ENCODE measurements around the gene RBM19. TPM values are rescaled to one million over a fixed set of nuclear protein-coding genes. Genes with fewer than 3 reads are reported as not detected.

Gene RBM19
- total and polyA plus RNA-seq, 7 experiments from 2014 or later: 10.8 to 108 (median 59.0) TPM

DNA sequence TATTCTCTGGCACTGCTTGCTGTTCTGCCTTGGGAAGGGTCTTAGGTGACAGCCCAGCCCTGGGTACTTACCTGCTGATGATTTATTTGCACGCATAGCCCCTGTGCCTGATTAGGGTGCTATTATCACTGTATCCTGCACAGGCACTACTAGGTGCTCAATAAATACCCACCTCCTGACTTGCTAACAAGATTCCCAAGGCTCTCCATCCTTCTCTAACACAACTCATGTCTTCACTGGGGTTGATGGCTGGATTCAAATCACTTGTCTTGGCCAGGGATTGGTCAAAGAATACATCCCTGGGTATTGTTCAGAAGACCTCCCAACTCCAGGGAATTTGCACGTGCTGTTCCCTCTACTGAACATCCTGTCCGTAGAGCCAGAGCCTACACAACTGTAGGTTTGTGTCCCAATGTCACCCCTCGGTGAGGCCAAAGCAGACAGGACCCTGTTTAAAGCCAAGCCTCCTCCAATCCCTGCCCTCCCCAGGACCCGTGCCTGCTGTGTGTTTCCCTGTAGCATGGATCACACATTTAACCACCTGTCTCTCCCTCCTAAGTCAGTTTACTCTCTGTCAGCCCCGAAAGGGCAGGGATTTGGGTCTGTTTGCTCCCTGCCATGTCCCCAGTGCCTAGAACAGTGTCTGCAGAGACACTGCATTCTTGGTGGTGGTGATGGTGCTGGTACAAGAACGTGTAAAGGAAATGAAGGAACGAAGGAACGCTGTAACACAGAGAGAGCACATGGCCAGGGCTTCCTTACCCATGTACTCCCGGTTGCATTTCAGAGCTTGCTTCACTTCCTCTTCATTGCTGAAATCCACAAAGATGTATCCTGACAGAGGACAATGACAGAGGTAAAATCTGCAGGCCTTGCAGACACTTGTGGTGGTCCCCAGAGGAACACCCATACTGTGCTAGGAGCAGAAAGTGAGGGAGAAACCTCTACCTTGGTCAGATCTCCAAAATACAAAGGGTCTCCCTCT lies 16.5 kb downstream of the RBM19 start:
- CTCF ChIA-PET: no interaction called here
- H3K9me3 ChIP-seq (ENCODE audit: control insufficient read depth in 2 of 3, low read length in 3 of 3): no peaks in the 10 kb centered on the region
- Mint-ChIP-seq H3K27ac (peak overlapping the region in 1 of 9 donors; percentile 77), H3K9me3 (no peaks in the 10 kb centered on the region), H3K4me1 (no peaks in the 10 kb centered on the region), H3K4me3 (no peak overlapping the region), H3K36me3 (peaks cover 12 to 85% (median 27%) of the 10 kb centered on the region in 5 donors), H3K27me3 (no peaks in the 10 kb centered on the region)
- no peaks in the 10 kb centered on the region for H3K4me1 ChIP-seq (ENCODE audit: control insufficient read depth in 2 of 2, insufficient read depth in 2 of 2, low read length in 2 of 2)
- H3K27me3 ChIP-seq (ENCODE audit: control insufficient read depth in 2 of 2, insufficient read depth in 2 of 2, low read length in 2 of 2): no peaks in the 10 kb centered on the region
- ATAC-seq (no peak), DNase-seq (no peak)
- peaks cover 5 to 94% (median 22%) of the 10 kb centered on the region in 3 experiments for H3K36me3 ChIP-seq (ENCODE audit: control insufficient read depth in 2 of 3, insufficient read depth in 3 of 3, low read length in 3 of 3)
- intact Hi-C loops (cut with micrococcal nuclease): no loop called here
- POLR2A ChIA-PET: no interaction called here
- no peak overlapping the region for H3K27ac ChIP-seq (ENCODE audit: low read depth, low read length)
- no peak overlapping the region for H3K4me3 ChIP-seq (ENCODE audit: low read length)

DNA sequence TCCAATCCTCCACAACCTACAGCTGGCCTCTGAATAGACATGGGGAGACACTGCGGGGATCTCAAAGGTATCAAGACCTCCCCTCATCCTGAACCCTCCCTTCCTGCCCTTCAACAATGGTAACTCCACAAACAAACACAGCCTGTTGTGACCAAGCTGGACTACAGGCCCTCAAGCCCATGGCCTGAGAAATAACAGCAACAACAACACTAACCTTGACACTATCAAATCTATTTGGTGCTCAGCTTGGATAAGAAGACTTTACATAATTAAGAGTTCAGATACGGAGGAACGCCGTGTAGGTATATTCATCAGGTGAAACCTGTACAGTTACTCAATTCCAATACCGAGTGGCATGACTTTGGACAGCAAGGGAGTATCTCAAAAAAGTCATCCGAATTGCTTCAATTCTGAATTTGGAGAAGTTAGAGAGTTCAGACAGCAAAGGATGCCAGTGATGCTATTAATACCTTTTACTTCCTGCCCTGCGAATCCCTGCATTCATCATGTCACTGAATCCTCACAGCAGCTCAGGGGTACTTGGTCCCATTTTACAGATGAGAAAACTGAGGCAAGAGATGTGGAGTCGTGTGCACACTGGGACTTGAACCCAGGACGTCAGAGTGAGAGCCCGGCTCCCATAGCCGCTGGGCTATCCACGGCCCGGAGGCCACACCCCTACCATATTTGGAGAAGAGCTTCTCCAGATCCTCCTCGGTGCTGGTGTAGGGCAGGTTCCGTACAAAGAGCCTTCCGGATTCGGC lies 17.8 kb downstream of the RBM19 start:
- peaks cover 12 to 78% (median 28%) of the 10 kb centered on the region in 5 donors for H3K36me3 Mint-ChIP-seq
- Histone ChIP-seq H3K36me3 (ENCODE audit: control insufficient read depth in 2 of 3, insufficient read depth in 3 of 3, low read length in 3 of 3) (peaks cover 5 to 91% (median 22%) of the 10 kb centered on the region in 3 experiments), H3K27me3 (ENCODE audit: control insufficient read depth in 2 of 2, insufficient read depth in 2 of 2, low read length in 2 of 2) (no peaks in the 10 kb centered on the region), H3K4me3 (ENCODE audit: low read length) (no peak overlapping the region), H3K27ac (ENCODE audit: low read depth, low read length) (no peak overlapping the region), H3K9me3 (ENCODE audit: control insufficient read depth in 2 of 3, low read length in 3 of 3) (no peaks in the 10 kb centered on the region), H3K4me1 (ENCODE audit: control insufficient read depth in 2 of 2, insufficient read depth in 2 of 2, low read length in 2 of 2) (no peaks in the 10 kb centered on the region)
- ATAC-seq: no peak
- ChIA-PET CTCF (no interaction called here), POLR2A (no interaction called here)
- H3K4me3 Mint-ChIP-seq: no peak overlapping the region
- no peak for DNase-seq
- no peaks in the 10 kb centered on the region for H3K4me1 Mint-ChIP-seq
- H3K9me3 Mint-ChIP-seq: no peaks in the 10 kb centered on the region
- H3K27ac Mint-ChIP-seq: no peak overlapping the region
- no peaks in the 10 kb centered on the region for H3K27me3 Mint-ChIP-seq
- intact Hi-C loops (cut with micrococcal nuclease): no loop called here

DNA sequence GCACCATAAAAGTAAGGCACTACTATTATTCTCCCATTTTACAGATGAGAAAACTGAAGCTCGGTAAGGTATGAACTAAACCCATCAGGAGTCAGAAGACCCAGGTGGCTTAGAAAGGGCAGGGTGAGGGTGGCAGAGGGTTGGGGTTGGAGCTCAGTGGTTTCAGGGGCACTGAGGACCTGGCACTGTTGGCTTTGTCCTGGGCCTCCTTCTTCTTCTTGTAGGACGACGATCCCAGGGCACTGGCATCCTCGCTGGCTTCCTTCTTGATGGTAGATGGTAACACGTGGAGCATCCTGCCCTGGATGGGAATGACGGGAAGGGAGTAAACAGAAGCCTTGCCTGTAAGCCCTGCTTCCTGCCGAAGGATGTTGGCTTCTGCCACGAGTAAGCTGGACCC lies 19.9 kb downstream of the RBM19 start:
- Histone ChIP-seq H3K4me3 (ENCODE audit: low read length) (no peak overlapping the region), H3K4me1 (ENCODE audit: control insufficient read depth in 2 of 2, insufficient read depth in 2 of 2, low read length in 2 of 2) (no peaks in the 10 kb centered on the region), H3K27me3 (ENCODE audit: control insufficient read depth in 2 of 2, insufficient read depth in 2 of 2, low read length in 2 of 2) (no peaks in the 10 kb centered on the region), H3K36me3 (ENCODE audit: control insufficient read depth in 2 of 3, insufficient read depth in 3 of 3, low read length in 3 of 3) (peaks cover 0 to 95% (median 28%) of the 10 kb centered on the region in 3 experiments), H3K9me3 (ENCODE audit: control insufficient read depth in 2 of 3, low read length in 3 of 3) (no peaks in the 10 kb centered on the region), H3K27ac (ENCODE audit: low read depth, low read length) (no peak overlapping the region)
- H3K27me3 Mint-ChIP-seq: no peaks in the 10 kb centered on the region
- ATAC-seq: no peak
- ChIA-PET CTCF (no interaction called here), POLR2A (no interaction called here)
- H3K4me1 Mint-ChIP-seq: no peaks in the 10 kb centered on the region
- no peak for DNase-seq
- intact Hi-C loops (cut with micrococcal nuclease): no loop called here
- H3K4me3 Mint-ChIP-seq: no peak overlapping the region
- no peaks in the 10 kb centered on the region for H3K9me3 Mint-ChIP-seq
- H3K36me3 Mint-ChIP-seq: peaks cover 20 to 83% (median 42%) of the 10 kb centered on the region in 5 donors
- no peak overlapping the region for H3K27ac Mint-ChIP-seq

DNA sequence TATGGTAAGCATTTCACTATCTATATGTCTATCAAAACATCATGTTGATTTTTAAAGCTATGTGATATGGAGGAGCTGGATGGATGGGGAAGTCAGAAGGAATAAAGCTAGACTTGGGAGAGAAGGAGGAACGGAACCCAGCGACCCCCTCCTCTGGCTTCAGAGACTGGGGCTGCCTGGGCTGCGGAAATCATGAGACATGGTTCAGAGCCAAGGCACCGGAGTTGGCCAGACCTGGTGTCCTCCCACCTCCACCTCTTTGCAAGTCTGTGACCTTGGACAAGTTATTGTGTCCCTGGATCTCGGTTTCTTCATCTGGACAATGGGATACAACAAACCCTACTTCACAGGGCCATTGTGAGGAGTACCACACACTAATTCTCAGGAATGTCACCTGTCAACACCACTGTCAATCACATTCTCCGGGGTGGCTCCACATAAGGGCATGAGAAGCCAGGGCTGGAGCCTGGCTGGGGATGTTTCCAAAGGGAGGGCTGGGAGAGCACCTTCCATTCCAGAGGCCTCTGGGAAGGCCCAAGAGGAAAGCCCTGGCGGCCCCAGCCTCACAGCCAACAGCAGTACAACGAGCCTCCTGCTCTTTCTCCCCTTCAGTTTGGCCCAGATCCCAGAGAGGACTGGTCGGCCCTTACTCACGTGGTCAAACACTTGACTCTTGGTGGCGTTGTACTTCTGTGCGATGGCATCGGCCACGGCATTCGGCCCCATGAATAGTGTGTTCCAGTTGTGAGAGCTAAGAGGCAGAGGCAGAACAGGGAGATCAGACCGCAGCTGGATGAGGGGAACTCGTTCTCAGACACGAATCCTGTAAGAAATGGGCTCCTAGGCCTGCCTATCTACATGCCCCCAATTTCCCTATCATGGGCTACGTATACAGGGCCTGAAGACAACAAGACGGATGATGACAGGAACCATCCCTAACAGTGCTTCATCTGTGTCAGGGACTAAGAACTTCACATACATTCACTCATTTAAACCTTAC lies 20.7 kb downstream of the RBM19 start:
- no peak overlapping the region for H3K27ac Mint-ChIP-seq
- no peak for ATAC-seq
- Histone ChIP-seq H3K36me3 (ENCODE audit: control insufficient read depth in 2 of 3, insufficient read depth in 3 of 3, low read length in 3 of 3) (peaks cover 0 to 95% (median 30%) of the 10 kb centered on the region in 3 experiments), H3K9me3 (ENCODE audit: control insufficient read depth in 2 of 3, low read length in 3 of 3) (no peaks in the 10 kb centered on the region), H3K27ac (ENCODE audit: low read depth, low read length) (no peak overlapping the region), H3K4me1 (ENCODE audit: control insufficient read depth in 2 of 2, insufficient read depth in 2 of 2, low read length in 2 of 2) (no peaks in the 10 kb centered on the region), H3K27me3 (ENCODE audit: control insufficient read depth in 2 of 2, insufficient read depth in 2 of 2, low read length in 2 of 2) (no peaks in the 10 kb centered on the region), H3K4me3 (ENCODE audit: low read length) (no peak overlapping the region)
- H3K27me3 Mint-ChIP-seq: no peaks in the 10 kb centered on the region
- ChIA-PET CTCF (no interaction called here), POLR2A (no interaction called here)
- no peaks in the 10 kb centered on the region for H3K4me1 Mint-ChIP-seq
- no peak overlapping the region for H3K4me3 Mint-ChIP-seq
- no peak for DNase-seq
- H3K9me3 Mint-ChIP-seq: no peaks in the 10 kb centered on the region
- intact Hi-C loops (cut with micrococcal nuclease): no loop called here
- H3K36me3 Mint-ChIP-seq: peaks cover 23 to 85% (median 47%) of the 10 kb centered on the region in 5 donors

DNA sequence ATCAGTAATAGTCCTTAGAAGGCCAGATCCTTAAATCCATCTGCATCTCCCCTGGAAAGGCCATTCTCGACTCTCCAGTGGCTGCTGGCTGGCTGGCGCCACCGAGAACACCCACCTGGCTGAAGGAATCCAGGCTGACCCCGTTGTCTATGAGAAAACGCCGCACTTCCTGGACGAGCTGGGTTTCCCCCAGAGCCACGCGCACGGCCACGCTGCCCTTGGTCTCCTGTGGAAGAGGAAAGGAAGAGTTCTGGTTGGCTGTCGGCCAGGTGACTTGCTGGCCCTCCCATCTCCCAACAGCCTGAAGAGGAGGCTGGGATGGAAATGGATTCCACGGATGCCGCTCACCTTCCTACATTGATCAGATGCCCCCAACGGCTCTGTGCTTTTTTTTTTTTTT lies 23.9 kb downstream of the RBM19 start:
- Histone ChIP-seq H3K9me3 (ENCODE audit: control insufficient read depth in 2 of 3, low read length in 3 of 3) (no peaks in the 10 kb centered on the region), H3K27me3 (ENCODE audit: control insufficient read depth in 2 of 2, insufficient read depth in 2 of 2, low read length in 2 of 2) (no peaks in the 10 kb centered on the region), H3K4me3 (ENCODE audit: low read length) (no peak overlapping the region), H3K4me1 (ENCODE audit: control insufficient read depth in 2 of 2, insufficient read depth in 2 of 2, low read length in 2 of 2) (no peaks in the 10 kb centered on the region), H3K36me3 (ENCODE audit: control insufficient read depth in 2 of 3, insufficient read depth in 3 of 3, low read length in 3 of 3) (peaks cover 9 to 92% (median 16%) of the 10 kb centered on the region in 3 experiments), H3K27ac (ENCODE audit: low read depth, low read length) (no peak overlapping the region)
- DNase-seq (no peak), ATAC-seq (no peak)
- H3K4me3 Mint-ChIP-seq: no peak overlapping the region
- CTCF ChIA-PET: no interaction called here
- intact Hi-C loops (cut with micrococcal nuclease): no loop called here
- H3K27ac Mint-ChIP-seq: no peak overlapping the region
- H3K27me3 Mint-ChIP-seq: no peaks in the 10 kb centered on the region
- peaks cover 0 to 2% (median 0%) of the 10 kb centered on the region in 7 donors for H3K4me1 Mint-ChIP-seq
- no peaks in the 10 kb centered on the region for H3K9me3 Mint-ChIP-seq
- peaks cover 24 to 78% (median 44%) of the 10 kb centered on the region in 5 donors for H3K36me3 Mint-ChIP-seq
- POLR2A ChIA-PET: no interaction called here

DNA sequence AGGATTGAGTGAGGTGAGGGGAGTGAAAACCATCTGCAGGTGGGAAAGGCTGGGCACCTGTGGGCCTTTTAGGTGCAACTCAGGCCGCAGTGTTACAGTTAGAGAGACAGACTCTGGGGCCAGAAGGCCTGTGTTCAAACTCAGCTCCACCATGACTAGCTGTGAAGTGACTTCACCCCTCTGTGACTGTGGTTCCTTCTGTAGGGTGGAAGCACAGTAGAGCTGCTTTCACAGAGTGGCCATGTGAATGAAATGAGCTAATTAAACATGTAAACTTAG lies 25.0 kb downstream of the RBM19 start:
- no peak overlapping the region for H3K27ac ChIP-seq (ENCODE audit: low read depth, low read length)
- DNase-seq (no peak), ATAC-seq (no peak)
- Mint-ChIP-seq H3K27me3 (no peaks in the 10 kb centered on the region), H3K36me3 (peaks cover 24 to 78% (median 39%) of the 10 kb centered on the region in 5 donors), H3K4me1 (peaks cover 0 to 2% (median 0%) of the 10 kb centered on the region in 7 donors), H3K9me3 (no peaks in the 10 kb centered on the region), H3K4me3 (no peak overlapping the region), H3K27ac (no peak overlapping the region)
- ChIA-PET POLR2A (no interaction called here), CTCF (no interaction called here)
- intact Hi-C loops (cut with micrococcal nuclease): no loop called here
- H3K4me1 ChIP-seq (ENCODE audit: control insufficient read depth in 2 of 2, insufficient read depth in 2 of 2, low read length in 2 of 2): no peaks in the 10 kb centered on the region
- no peak overlapping the region for H3K4me3 ChIP-seq (ENCODE audit: low read length)
- H3K36me3 ChIP-seq (ENCODE audit: control insufficient read depth in 2 of 3, insufficient read depth in 3 of 3, low read length in 3 of 3): peaks cover 9 to 92% (median 16%) of the 10 kb centered on the region in 3 experiments
- no peaks in the 10 kb centered on the region for H3K9me3 ChIP-seq (ENCODE audit: control insufficient read depth in 2 of 3, low read length in 3 of 3)
- H3K27me3 ChIP-seq (ENCODE audit: control insufficient read depth in 2 of 2, insufficient read depth in 2 of 2, low read length in 2 of 2): no peaks in the 10 kb centered on the region

Measured in naive thymus-derived CD4-positive, alpha-beta T cell (primary cell).